IMR-90 (cell line): ENCODE results near the gene TMEM45B. TPM values are rescaled to one million over a fixed set of nuclear protein-coding genes. Genes with fewer than 3 reads are reported as not detected.

ENCODE experiments used
- ATAC-seq: fragments of 200-7000 bp; cut with Tn5 transposase; 2 replicates; pipeline ENCODE4 v1.9.1; 2020; ENCODE audit warnings: low read depth, mild to moderate bottlenecking, moderate library complexity
- BruUV-seq: library from RNA; stranded (reverse); fragments of 400-500 nt; replicated peaks from 2 replicates; lab custom pipeline; 2021; lab: Mats Ljungman, UMichigan
- CTCF ChIA-PET: fragments of 300-600 bp; formaldehyde crosslinking; extraction: SDS; loops from one replicate; lab custom pipeline; 2021; ENCODE audit warnings: antibody characterized with exemption; lab: Yijun Ruan, JAX
- POLR2A ChIA-PET: fragments of 300-600 bp; sonication (Branson Sonifier 250); formaldehyde crosslinking; loops from one replicate; lab custom pipeline; 2022; ENCODE audit warnings: antibody characterized with exemption; ENCODE audit not compliant: unreplicated experiment; lab: Charles Lee
- DNase-seq: peaks from one replicate; pipeline ENCODE4 v3.0.0; 2013
- H2AFZ ChIP-seq: replicated peaks from 2 replicates; pipeline ENCODE3; 2013; ENCODE audit warnings: low read length, mild to moderate bottlenecking; ENCODE audit not compliant: poor library complexity
- H2AK5ac ChIP-seq: 2 replicates; pipeline ENCODE4 v1.6.1; 2013; ENCODE audit warnings: low read depth, low read length, inconsistent platforms
- H2AK9ac ChIP-seq: replicated peaks from 2 replicates; pipeline ENCODE3; 2013; ENCODE audit warnings: mild to moderate bottlenecking, low read depth, low read length, moderate library complexity; ENCODE audit not compliant: poor library complexity
- H2BK120ac ChIP-seq: 2 replicates; pipeline ENCODE4 v1.6.1; 2013; ENCODE audit warnings: low read depth, low read length, inconsistent platforms
- H2BK15ac ChIP-seq: 3 replicates; pipeline ENCODE4 v1.6.1; 2013; ENCODE audit warnings: low read depth, low read length, inconsistent platforms
- H2BK20ac ChIP-seq: 2 replicates; pipeline ENCODE4 v1.6.1; 2013; ENCODE audit warnings: low read depth, mild to moderate bottlenecking, inconsistent platforms, low read length, moderate library complexity
- H2BK5ac ChIP-seq: 2 replicates; pipeline ENCODE4 v1.6.1; 2013; ENCODE audit warnings: mild to moderate bottlenecking, low read depth, low read length, inconsistent platforms; ENCODE audit not compliant: poor library complexity, severe bottlenecking
- H3K14ac ChIP-seq: replicated peaks from 2 replicates; pipeline ENCODE4 v1.6.1; 2013; ENCODE audit warnings: low read depth, low read length, inconsistent platforms
- H3K18ac ChIP-seq: 2 replicates; pipeline ENCODE4 v1.6.1; 2013; ENCODE audit warnings: low read depth, low read length, control low read depth
- H3K23ac ChIP-seq: 2 replicates; pipeline ENCODE4 v1.6.1; 2013; ENCODE audit warnings: low read depth, low read length, inconsistent platforms
- H3K27ac ChIP-seq: 2 replicates; pipeline ENCODE4 v1.5.1; 2013; ENCODE audit warnings: mild to moderate bottlenecking, control low read depth, low read length; ENCODE audit not compliant: insufficient read depth
- H3K27me3 ChIP-seq: 2 replicates; pipeline ENCODE4 v1.6.1; 2013; ENCODE audit warnings: low read length; ENCODE audit not compliant: control insufficient read depth, insufficient read depth
- H3K36me3 ChIP-seq: 2 replicates; pipeline ENCODE4 v1.6.1; 2013; ENCODE audit warnings: low read length, mixed read lengths; ENCODE audit not compliant: control insufficient read depth, insufficient read depth
- H3K4ac ChIP-seq: 2 replicates; pipeline ENCODE4 v1.6.1; 2013; ENCODE audit warnings: low read depth, low read length, inconsistent platforms
- H3K4me1 ChIP-seq: 2 replicates; pipeline ENCODE4 v1.6.1; 2013; ENCODE audit warnings: low read length, mixed read lengths; ENCODE audit not compliant: control insufficient read depth, insufficient read depth
- H3K4me2 ChIP-seq: 2 replicates; pipeline ENCODE4 v1.6.1; 2013; ENCODE audit warnings: low read depth, mild to moderate bottlenecking, control low read depth, low read length, moderate library complexity
- H3K4me3 ChIP-seq: 2 replicates; pipeline ENCODE4 v1.5.1; 2013; ENCODE audit warnings: low read depth, mild to moderate bottlenecking, control low read depth, low read length, moderate library complexity; ENCODE audit not compliant: insufficient read depth
- H3K56ac ChIP-seq: 2 replicates; pipeline ENCODE4 v1.6.1; 2013; ENCODE audit warnings: low read length, inconsistent platforms; ENCODE audit not compliant: insufficient read depth; ENCODE audit errors: extremely low read depth
- H3K79me1 ChIP-seq, 2 experiments: 2 replicates each; pipeline ENCODE4 v1.6.1; 2013; ENCODE audit warnings: low read length in 2 of 2, inconsistent platforms in 1 of 2, low read depth in 1 of 2
- H3K9ac ChIP-seq: 2 replicates; pipeline ENCODE4 v1.6.1; 2013; ENCODE audit warnings: low read depth, low read length, control low read depth
- H3K9me1 ChIP-seq: 2 replicates; pipeline ENCODE4 v1.6.1; 2013; ENCODE audit warnings: low read length, inconsistent platforms; ENCODE audit not compliant: insufficient read depth
- H3K9me3 ChIP-seq: 2 replicates; pipeline ENCODE4 v1.6.1; 2013; ENCODE audit warnings: low read length; ENCODE audit not compliant: control insufficient read depth, insufficient read depth
- H4K20me1 ChIP-seq: 2 replicates; pipeline ENCODE4 v1.6.1; 2013; ENCODE audit warnings: low read length, inconsistent platforms; ENCODE audit not compliant: insufficient read depth
- H4K5ac ChIP-seq: 2 replicates; pipeline ENCODE4 v1.6.1; 2013; ENCODE audit warnings: mild to moderate bottlenecking, low read depth, low read length, control low read depth
- H4K8ac ChIP-seq, 2 experiments: 2 replicates each; pipeline ENCODE4 v1.6.1; 2013; ENCODE audit warnings: low read depth in 2 of 2, low read length in 2 of 2, control low read depth in 1 of 2, inconsistent platforms in 1 of 2
- H4K91ac ChIP-seq: 2 replicates; pipeline ENCODE4 v1.6.1; 2013; ENCODE audit warnings: low read depth, low read length, inconsistent platforms; ENCODE audit not compliant: insufficient read depth
- CEBPB ChIP-seq: IDR thresholded peaks from 2 replicates; pipeline ENCODE4 v1.6.1; 2012; ENCODE audit warnings: low read depth, low read length, improper control_type of control experiment
- RAD21 ChIP-seq: IDR thresholded peaks from 2 replicates; pipeline ENCODE4 v1.6.1; 2012; ENCODE audit warnings: low read length, improper control_type of control experiment
- WGBS, 2 experiments: methylation state at CpG; one replicate each; pipeline versions ENCODE4 v1.1.5 to v1.1.7; 2013; ENCODE audit warnings: missing lambda C conversion rate in 2 of 2; ENCODE audit not compliant: insufficient read length in 1 of 2; ENCODE audit errors: extremely low coverage in 2 of 2; 5-methylcytosine and 5-hydroxymethylcytosine counted together
- dilution Hi-C: fragments of 300-500 bp; cut with HindIII; formaldehyde crosslinking; loops from one replicate; pipeline ENCODE4 v1.14.3; 2018; ENCODE audit warnings: low sequenced_read_pairs; ENCODE audit not compliant: unreplicated experiment
- in situ Hi-C: fragments of 300-500 bp; cut with MboI; formaldehyde crosslinking; loops from 3 replicates; pipeline ENCODE4 v1.14.3; 2019; ENCODE audit warnings: low sequenced_read_pairs, inconsistent platforms, mixed read lengths
- intact Hi-C: fragments of 100-400 bp; cut with micrococcal nuclease; formaldehyde crosslinking; loops from 2 replicates; pipeline ENCODE4 v1.10.0; 2022
- polyA plus RNA-seq, 3 experiments: library from polyadenylated mRNA; depleted of rRNA; stranded (reverse); fragments of >200 nt; gene quantifications; 2 replicates each; pipeline ENCODE4 v1.2.3, GENCODE V29; 2012; ENCODE audit warnings: low replicate concordance in 1 of 3
- total RNA-seq: library from RNA; depleted of rRNA; stranded (reverse); fragments of >200 nt; gene quantifications from 2 replicates; pipeline ENCODE4 v1.2.3, GENCODE V29; 2012

Gene TMEM45B
- total and polyA plus RNA-seq, 2 of the 4 experiments (the other 2 are of a cell fraction): not detected

- no peak overlapping the region for H4K91ac ChIP-seq
- H2AK9ac ChIP-seq: no peak overlapping the region
- no peak overlapping the region for H2BK5ac ChIP-seq
- ChIA-PET CTCF (no interaction called here), POLR2A (no interaction called here)
- H3K9me3 ChIP-seq: no peaks in the 10 kb centered on the region
- intact Hi-C loops: no loop called here
- no peak for ATAC-seq
- no peak overlapping the region for H3K27ac ChIP-seq
- H4K8ac ChIP-seq: no peak overlapping the region
- H3K4ac ChIP-seq: no peak overlapping the region
- no peak overlapping the region for H3K56ac ChIP-seq
- no peak overlapping the region for H3K18ac ChIP-seq
- no peaks in the 10 kb centered on the region for H3K9me1 ChIP-seq
- H3K23ac ChIP-seq: no peak overlapping the region
- H3K27me3 ChIP-seq: 0 out of 2 replicates have a peak, but pooled peaks cover 2% of the 10 kb centered on the region
- H2BK120ac ChIP-seq: no peak overlapping the region
- peak; percentile 40 for DNase-seq
- WGBS, 2 experiments: 86% methylated on average over 1 of the region's 4 CpGs; no CpG with 5 or more reads in 1 of the 2 experiments
- H4K5ac ChIP-seq: no peak overlapping the region
- H2AK5ac ChIP-seq: no peak overlapping the region
- no peak overlapping the region for H3K9ac ChIP-seq
- H3K36me3 ChIP-seq: no peaks in the 10 kb centered on the region
- H2BK15ac ChIP-seq: no peak overlapping the region
- in situ Hi-C loops: no loop called here
- H3K79me1 ChIP-seq: no peaks in the 10 kb centered on the region
- TF ChIP-seq CEBPB (0 out of 2 replicates have a peak, but pooled peaks have one; percentile 50), RAD21 (no peak)
- no peak overlapping the region for H2BK20ac ChIP-seq
- no peak overlapping the region for H2AFZ ChIP-seq
- no peak overlapping the region for H3K4me3 ChIP-seq
- H4K20me1 ChIP-seq: no peaks in the 10 kb centered on the region
- dilution Hi-C loops: no loop called here
- no TSS peak for BruUV-seq
- no peak overlapping the region for H3K14ac ChIP-seq
- no peaks in the 10 kb centered on the region for H3K4me1 ChIP-seq
- H3K4me2 ChIP-seq: no peak overlapping the region
Observed at GRCh38 chr11:129825380-129825779, 9.7 kb downstream of the TMEM45B start.
